OCI-LY1 (cell line): ENCODE measurements around the gene EPC2.

ENCODE experiments used
- CTCF ChIP-seq: fragments of 200-600 bp; sonication (generic), shearing (Covaris generic); IDR thresholded peaks from 2 replicates; pipeline ENCODE4 v1.5.1; 2017; ENCODE audit warnings: mild to moderate bottlenecking, antibody characterized with exemption, low read length, moderate library complexity, mixed read lengths
- EZH2 ChIP-seq: fragments of 200-600 bp; sonication (generic), shearing (Covaris generic); IDR thresholded peaks from 2 replicates; pipeline ENCODE4 v1.8.0; 2017; ENCODE audit warnings: borderline replicate concordance, mixed run types, mild to moderate bottlenecking, antibody characterized with exemption, low read length, moderate library complexity, mixed read lengths

GRCh38 chr2:148645539-148646230 lies 1.1 kb downstream of the EPC2 start:
- TF ChIP-seq CTCF (no peak), EZH2 (no peak)
